H54 (cell line): Measurements from ENCODE around the gene ERC2.
A peak's percentile ranks its signal among the peaks of the same experiment; 100 is the strongest.

ENCODE experiments used
- DNase-seq: peaks from one replicate; pipeline ENCODE4 v3.0.0; 2011; ENCODE audit warnings: low spot score, mixed read lengths; ENCODE audit not compliant: insufficient read length
- FAIRE-seq: peaks from 3 replicates; lab custom pipeline; 2011; peaks lifted over from hg19 to GRCh38; lab: Jason Lieb, UNC
- POLR2A ChIP-seq: IDR thresholded peaks from 2 replicates; pipeline ENCODE4 v1.6.1; 2011; ENCODE audit warnings: low read depth, mild to moderate bottlenecking, low read length

ERC2 gene

DNA sequence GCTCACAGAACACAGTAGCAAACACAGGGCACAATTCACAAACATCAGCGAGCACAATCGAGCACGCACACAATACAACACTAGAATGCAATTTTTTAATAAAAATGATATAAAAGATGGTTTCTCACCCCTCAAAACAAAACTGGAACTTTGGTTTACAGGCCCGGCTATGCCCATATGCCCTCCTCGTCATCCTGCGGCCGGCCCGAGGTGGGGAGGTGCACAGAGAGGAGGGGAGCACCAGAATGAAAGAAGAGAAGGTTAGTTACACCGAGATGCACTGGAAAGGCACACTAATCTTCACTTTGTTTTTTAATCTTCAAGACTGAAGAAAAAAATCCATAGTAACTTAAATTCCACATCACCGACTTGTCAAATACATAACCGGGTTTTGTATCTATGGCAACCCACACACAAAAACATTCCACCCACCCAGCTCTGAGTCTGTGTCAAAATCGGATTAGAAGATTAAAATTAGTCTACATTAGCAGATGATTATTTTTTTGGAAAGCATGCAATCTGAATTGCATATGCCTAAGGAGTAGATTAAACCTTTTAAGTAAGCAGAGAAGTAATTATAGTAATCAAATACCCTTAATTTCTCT, 784.5 kb downstream of the ERC2 start:
- DNase-seq (no peak), FAIRE-seq (no peak)
- no peak for TF ChIP-seq POLR2A

DNA sequence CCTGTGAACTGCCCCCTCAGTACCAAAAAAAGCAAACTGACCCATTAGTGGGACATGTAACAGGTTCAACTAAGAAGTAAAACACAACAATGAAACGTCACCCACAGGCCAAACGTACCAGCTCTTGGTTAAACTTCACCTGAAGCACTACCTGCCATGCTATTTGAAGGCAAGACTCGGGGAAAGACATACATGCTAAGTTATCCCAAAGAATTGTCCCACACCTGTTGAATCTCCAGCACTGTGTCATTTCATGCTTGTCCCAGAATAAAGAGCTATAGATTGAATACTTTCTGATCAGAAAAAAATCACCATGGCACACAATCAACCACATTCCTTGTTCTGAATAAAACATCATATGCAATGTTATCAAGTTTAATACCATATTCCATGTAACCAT, 785.8 kb downstream of the ERC2 start:
- FAIRE-seq, result no peak
- no peak for TF ChIP-seq POLR2A

DNA sequence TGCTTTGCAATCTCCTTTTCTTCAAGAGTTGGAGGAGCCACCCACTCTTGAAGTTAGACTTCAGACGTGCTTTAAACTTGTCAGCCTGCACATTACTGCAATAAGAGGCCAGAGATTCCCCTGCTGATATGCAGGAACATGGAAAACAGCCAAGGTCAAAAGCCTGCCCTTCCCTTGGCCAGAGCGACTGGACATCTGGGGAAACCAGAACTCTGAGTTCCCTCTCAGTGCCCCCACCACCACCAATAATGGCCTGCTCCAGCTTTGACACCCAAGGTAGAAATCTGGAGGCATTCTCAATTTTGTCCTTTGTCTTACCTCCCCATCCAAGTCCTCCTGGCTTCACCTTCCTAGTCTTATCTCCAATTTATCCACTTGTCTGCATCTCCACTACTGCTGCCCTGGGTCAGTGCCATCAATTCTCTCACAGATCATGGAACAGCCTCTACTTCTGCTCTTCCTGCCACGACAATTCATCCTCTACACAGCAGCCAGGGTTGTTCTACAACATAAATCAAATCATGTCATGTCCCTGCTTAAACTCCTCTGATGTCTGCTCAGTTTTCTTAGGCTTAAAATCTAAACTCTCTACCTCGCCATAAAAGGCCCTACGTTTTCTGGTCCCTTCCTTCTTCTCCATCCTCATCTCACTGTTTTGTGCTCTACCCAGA, 789.6 kb downstream of the ERC2 start:
- no peak for DNase-seq
- TF ChIP-seq POLR2A, result no peak
- no peak for FAIRE-seq

More for the DNA sequence above, 785.8 kb downstream of the ERC2 start:
- DNase-seq, result no peak

DNA sequence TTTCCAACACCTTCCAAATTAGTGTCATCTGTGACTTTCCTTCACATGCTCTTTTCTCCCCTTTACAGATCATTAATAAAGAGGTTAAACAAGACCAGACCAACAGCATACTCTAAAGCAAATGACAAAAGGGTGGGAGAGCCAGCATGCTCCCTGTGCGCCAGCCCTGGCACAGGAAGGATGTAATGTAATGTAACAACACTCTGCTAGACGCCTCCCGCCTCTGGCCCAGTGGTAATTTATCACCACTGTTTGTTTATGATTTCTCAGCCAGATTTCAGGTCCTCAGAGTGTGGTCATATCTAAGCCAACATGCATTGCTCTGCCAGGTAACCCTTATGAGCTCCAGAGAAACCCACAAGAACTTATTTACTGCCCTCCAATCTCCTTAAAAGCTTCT, 791.6 kb downstream of the ERC2 start:
- DNase-seq (no peak), FAIRE-seq (no peak)
- TF ChIP-seq POLR2A, result no peak

DNA sequence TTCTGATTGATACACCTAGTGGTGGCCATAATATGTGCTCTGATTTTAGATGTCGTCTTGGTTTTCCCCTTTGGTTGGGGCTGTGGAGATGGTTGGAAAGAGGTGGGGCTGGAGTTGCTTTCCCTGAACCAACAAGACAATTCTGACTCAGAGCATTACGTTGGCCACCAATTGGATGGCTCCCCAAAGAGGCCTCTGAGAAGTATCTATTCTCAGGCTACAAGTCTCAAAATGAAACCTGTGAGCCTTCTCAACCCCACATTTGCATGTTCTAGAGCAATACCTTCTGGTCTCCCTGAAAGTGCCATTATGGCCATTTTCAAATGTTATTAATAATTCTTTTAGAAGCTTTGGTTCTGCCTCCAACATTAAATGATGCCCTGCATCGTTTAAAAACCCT, 792.8 kb downstream of the ERC2 start:
- no peak for FAIRE-seq
- no peak for DNase-seq
- TF ChIP-seq POLR2A, result no peak

DNA sequence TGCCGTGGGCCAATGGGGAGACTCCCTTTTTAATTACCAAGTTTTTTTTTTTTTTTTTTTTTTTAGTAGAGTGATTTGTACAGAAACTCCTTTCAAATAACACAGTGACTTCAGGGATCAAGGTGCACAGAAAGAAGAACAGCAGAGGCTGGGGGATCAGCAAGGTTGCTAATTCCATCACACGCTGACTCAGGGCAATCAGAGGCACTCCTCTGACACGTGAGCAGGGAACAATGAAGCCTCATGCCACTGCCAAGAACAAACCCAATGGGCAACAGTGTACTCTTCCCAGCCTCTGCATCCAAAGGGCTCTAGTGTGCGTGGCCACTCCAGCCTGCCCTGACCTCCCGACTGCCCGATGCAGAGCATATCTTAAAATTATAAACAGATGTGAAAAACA, 794.5 kb downstream of the ERC2 start:
- no peak for TF ChIP-seq POLR2A
- FAIRE-seq, result no peak
- no peak for DNase-seq

DNA sequence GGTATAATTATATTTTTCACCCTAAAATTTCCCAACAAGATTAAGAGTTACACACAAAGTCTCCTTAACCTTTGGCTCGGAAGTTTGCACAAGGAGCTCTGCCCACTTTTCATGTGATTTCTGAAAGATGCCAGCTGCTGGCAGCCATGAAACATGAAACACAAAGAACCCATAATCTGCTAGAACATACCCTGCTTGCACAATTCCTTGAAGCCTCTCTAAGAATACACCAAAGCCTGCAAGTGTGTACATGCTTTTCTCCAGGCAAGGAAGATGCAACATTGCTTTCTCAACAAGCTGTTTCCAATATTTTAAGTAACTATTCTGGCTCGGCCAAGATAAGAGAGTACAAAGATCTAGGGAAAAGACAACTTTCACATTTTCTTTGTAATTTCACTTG, 799.1 kb downstream of the ERC2 start:
- TF ChIP-seq POLR2A, result no peak
- DNase-seq (no peak), FAIRE-seq (no peak)

DNA sequence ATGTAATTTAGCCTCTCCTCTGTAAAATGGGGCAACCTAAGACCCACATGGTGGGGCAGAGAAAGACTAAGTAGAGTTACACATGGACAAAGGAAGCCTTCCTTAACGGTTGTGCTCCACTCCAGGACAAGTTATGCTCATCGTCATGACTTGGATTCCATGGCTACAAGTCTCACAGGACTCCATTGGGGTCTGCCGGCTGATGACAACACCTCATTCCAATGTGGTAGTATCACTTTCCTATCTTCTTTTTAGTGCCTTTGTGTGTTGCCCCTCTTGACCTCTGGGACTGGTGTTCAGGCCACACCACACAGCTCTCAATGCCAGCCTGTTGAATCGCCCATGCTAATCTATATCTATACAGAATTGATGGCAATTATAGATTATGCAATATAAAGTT, 799.9 kb downstream of the ERC2 start:
- TF ChIP-seq POLR2A, result no peak
- FAIRE-seq, result no peak

DNA sequence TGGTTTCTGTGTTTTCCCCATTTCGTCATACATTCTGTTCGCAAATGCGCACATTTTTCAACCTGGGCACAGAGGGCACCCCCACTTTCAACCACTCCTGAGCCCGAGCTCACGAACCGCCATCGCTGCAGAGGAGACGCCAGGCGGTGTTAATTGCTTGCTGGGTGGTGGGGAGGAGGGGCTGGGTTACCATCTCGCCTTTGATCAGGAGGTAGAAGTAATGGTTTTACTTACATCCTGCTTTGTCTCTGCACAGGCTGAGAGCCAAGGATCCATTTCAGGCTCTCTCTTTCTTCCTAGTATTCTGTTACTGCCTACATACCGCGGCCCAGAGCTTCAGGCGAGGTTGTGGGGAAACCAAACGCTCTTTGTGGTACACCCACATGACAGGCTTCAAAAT, 803.9 kb downstream of the ERC2 start:
- FAIRE-seq (no peak), DNase-seq (no peak)
- no peak for TF ChIP-seq POLR2A

More for the DNA sequence above, 799.9 kb downstream of the ERC2 start:
- no peak for DNase-seq

DNA sequence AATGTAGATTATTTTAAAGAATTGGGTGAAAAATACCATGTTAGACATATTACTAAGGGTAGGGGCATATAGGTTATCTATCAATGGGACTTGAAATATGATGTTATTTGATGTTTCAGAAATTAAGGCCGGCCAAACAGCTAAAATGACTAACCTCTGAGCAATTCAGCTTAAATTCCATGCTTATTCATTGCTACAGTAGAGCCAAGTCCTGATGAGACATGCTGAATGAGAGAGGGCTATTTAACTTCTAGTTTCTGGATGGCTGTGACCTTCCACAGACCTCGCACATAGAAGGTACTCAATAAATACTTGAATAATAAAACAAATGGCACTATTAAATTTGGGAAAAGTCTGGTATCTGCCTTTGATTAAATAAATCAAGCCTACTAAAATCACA, 805.6 kb downstream of the ERC2 start:
- no peak for FAIRE-seq
- DNase-seq, result peak; percentile 7
- no peak for TF ChIP-seq POLR2A

DNA sequence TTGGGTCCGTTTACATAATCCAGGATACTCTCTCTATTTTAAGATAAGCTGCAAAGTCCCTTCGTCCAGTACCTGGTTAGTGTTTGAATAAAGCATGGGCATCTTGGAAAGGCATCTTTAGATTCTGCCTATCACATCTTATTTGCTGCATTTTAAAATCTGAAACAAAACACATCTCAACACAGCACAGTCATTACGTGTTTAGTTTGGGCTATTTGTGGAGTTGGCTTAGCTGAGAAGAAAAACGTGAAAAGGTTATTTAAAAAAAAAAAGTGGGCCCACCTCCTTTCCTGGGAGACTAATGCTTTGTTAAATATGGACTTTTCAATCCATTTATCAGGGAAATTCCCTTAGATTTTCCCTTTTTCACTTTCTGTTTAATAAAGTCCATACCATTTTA, 806.7 kb downstream of the ERC2 start:
- FAIRE-seq (no peak), DNase-seq (no peak)
- TF ChIP-seq POLR2A, result no peak

DNA sequence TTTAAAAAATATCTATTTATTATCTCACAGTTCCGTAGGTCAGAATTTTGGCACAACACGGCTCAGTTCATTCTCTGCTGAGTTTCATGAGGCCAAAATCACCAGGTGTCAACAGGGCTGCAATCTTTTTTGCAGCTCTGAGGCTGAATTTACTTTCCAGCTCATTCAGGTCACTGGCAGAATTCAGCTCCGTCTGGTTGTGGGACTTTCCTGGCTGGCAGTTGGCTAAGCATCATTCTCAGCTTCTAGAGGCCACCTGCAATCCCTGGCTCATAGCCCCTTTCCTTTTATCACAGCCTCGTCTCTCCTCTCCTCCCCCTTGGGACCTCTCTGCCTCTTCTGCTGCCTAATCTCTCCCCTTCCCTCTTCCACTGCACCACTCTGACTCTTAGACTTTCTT, 807.1 kb downstream of the ERC2 start:
- no peak for TF ChIP-seq POLR2A
- FAIRE-seq, result no peak
- DNase-seq, result no peak

DNA sequence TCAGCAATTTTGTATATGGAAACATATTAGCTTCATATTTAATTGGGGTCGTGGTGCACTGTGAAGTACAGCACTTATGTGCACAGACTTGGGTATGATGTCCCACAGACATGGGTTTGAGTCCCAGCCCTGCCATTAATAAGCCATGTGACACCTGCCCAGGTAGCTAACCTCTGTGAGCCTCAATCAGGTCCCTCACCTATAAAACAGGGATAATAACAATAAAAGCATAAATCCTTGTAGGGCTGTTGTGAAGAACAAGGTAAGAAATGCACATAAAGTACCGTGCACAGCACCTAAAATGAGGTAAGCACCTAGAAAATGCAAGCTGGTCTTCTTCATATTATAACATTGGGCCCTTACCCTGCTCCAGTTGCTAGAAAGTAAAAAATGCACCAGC, 807.6 kb downstream of the ERC2 start:
- TF ChIP-seq POLR2A, result no peak
- FAIRE-seq (no peak), DNase-seq (no peak)

DNA sequence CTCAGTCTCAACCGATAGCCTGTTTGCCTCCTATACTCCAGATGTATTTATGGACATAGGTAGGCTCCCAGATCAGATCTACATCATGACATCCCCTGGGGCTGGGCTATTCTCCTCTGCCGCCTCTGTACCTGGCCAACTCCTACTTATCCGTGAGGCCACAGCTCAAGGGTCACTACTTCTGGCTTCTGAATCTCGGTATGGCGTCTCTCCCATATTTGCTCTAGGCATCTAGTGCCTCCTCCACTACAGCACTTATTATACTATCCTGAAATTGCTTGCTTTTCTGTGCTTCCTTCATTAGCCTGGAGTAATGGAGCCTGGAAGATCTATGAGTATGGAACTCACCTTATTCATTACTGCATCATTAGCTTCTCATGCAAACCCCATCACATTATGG, 808.6 kb downstream of the ERC2 start:
- no peak for FAIRE-seq

More for the DNA sequence above, 808.6 kb downstream of the ERC2 start:
- no peak for TF ChIP-seq POLR2A
- no peak for DNase-seq
